Stimulated activated CD4-positive, alpha-beta T cell treated with anti-CD3 and anti-CD28 coated beads, TNF-alpha, amount 100 ng/mL, for 24 hours (primary cell): ENCODE results near the gene RITA1.
"Not testable (repeated sequence)": the region's sequence is repeated elsewhere in the genome, so short reads cannot be mapped to it uniquely, and the experiment has no call there.

Experiments used
- DNase-seq, 3 experiments: peaks; one replicate each; pipeline ENCODE4 v3.0.0-alpha.2; 2020; ENCODE audit warnings: low read depth in 3 of 3

RITA1 gene

DNA sequence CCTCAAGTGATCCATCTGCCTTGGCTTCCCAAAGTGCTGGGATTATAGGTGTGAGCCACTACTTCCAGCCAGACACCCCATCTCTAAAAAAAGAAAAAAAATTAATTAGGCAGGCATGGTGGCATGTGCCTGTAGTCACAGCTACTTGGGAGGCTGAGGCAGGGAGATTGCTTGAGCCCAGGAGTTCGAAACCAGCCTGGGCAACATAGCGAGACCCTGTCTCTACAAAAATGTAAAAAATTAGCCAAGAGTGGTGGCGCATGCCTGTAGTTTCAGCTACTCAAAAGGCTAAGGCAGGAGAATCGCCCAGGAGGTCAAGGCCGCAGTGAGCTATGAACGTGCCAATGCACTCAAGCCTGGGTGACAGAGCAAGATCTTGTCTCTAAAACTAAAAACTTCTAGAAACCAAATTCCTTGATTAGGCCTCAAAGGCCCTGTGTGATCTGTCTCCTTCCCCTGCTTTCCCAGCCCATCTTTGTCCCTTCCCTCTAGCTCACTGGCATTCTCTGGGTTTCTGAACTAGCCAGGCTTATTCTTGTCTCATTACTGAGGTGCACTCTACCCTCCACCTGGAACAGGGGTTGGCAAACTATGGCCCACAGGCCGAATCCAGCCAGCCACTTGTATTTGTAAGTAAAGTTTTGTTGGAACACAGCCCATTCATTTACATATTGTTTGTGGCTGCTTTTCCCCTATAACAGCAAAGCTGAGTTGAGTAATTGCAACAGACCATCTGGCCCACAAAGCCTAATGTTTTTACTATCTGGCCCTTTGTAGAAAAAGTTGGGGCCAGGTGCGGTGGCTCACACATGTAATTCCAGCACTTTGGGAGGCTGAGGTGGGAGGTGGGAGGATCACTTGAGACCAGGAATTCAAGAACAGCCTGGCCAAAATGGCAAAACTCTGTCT, 18.6 kb downstream of the RITA1 start:
- no peak for DNase-seq

DNA sequence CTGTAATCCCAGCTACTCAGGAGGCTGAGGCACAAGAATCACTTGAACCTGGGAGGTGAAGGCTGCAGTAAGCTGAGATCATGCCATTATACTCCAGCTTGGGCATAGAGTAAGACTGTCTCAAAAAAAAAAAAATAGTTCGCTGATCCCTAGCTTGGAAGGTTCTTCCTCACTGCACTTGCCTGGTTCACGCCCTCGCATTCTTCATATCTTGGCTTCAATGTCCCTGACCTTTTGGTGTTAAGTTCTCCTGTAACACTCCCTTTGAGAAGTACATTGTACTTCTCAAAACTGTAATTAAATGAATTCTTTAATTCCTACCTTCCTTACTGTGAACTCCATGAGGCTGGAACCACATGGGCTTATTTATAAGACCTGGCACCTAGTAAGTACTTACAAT, 19.3 kb downstream of the RITA1 start:
- no peak for DNase-seq

GRCh38 chr12:113206802-113207201, 21.3 kb downstream of the RITA1 start:
- DNase-seq, result not testable (repeated sequence)

DNA sequence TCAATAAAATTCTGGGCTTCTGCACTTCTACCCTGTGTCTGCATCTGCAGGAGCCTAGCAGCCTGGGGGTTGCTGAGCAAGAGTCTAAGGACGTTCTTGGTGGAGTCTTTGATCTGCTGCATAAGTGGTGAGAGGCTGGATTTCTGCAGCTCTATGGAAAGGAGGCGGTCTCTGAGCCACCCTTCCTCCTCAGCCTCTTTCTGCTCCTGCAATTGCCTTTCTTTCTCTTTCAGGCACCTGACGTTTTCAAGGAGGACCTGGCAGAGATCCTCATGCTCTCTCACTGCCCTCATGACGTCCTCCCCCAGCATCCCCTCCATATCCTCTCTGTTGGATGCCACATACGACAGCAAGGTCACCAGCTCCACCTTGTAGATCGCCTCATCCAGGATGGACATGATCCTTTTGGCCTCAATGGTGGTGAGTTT, 22.1 kb downstream of the RITA1 start:
- no peak for DNase-seq

DNA sequence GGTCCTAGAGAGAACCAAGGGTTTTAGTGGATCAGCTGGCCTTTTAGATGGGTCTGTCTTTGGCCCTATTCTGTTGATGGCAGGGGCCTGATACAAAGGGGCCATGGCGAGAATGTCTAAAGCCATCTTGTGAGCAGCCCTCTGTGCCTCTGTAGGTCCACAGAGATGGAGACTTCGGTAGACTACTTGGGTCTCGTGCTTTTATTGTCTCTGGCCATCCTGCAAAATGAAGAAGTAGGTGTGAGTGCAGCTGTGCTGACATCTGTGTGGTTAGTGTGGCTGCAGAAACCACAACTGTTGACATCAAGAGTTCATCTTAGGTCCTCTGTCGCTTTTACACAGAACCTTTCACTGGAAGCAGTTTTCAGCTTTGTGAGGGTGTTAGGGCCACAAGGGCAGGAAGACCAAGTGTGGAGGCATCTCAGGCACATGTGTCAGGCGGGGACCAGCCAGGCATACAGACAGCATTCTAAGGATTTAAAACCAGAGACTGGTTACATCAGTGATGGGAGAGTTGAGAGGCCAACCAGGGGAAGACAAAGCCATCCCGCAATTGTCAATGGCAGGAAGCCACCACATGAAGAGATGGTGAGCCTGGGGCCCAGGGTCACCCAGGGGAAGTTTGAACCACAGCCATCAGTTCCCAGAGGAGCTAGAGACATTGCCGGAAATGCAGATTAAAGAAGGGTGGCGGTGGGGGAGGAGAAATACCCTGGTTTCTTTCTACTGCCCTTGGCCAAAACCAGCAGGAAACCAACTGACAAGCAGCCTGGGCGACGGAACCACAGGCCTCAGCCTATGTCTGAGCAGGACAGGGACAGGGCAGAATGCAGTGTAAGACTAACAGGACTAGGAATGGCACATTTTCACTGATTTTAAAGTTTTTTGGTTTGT, 22.8 kb downstream of the RITA1 start:
- DNase-seq, result peak in 1 of 3 experiments; percentile 53

- no peak for DNase-seq
Observed at GRCh38 chr12:113211160-113211559, 25.6 kb downstream of the RITA1 start.

DNA sequence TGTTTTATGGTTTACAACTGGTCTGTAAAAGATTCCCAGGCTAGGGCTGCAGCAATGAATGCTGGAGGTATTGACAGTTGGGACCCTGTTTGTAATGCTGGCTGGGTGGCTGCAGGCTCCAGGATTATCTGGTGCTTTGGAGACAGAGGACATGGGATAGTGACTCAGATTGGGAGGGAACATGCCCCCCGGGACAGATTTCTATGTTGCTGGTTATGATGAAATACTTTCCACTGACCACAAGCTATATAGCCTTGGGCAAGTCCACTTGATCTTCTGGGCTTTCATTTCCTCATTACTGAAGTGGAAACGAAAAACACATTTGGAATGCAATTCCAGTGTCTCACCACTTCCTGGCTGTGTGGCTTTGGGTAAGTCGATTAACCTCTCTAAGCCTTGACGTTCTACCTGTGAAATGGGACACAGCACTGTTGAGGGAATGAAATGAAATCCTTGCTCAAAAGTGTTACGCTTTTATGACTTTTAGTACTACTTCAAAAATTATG, 29.4 kb downstream of the RITA1 start:
- no peak for DNase-seq

- no peak for DNase-seq
Observed at GRCh38 chr12:113216027-113216426, 30.5 kb downstream of the RITA1 start.

- no peak for DNase-seq
Observed at GRCh38 chr12:113220593-113221180, 35.2 kb downstream of the RITA1 start.

GRCh38 chr12:113221181-113221996, 35.9 kb downstream of the RITA1 start, which contains the start of gene TPCN1:
TPCN1 (plus strand) TSS chr12:113221464; CDS start chr12:113226853, 5,389 bp downstream.
- peak; percentile 97 to 99 (median 98) for DNase-seq

- peak in 1 of 3 experiments; percentile 14 for DNase-seq
Observed at GRCh38 chr12:113221997-113222729, 36.6 kb downstream of the RITA1 start.

- DNase-seq, result no peak
Observed at GRCh38 chr12:113222730-113223531, 37.4 kb downstream of the RITA1 start.

DNA sequence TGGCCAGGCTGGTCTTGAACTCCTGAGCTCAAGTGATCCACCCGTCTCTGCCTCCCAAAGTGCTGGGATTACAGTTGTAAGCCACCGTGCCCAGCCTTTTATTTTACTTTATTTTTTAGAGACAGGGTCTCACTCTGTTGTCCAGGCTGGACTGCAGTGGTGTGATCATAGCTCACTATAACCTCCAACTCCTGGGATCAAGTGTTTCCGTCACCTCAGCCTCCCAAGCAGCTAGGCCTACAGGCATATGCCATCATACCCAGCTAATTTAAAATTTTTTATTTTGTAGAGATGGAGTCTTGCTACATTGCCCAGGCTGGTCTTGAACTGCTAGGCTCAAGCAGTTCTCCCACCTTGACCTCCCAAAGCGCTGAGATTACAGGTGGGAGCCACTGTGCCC, 39.4 kb downstream of the RITA1 start:
- DNase-seq, result no peak

- no peak for DNase-seq
Observed at GRCh38 chr12:113226696-113227568, 41.4 kb downstream of the RITA1 start.

DNA sequence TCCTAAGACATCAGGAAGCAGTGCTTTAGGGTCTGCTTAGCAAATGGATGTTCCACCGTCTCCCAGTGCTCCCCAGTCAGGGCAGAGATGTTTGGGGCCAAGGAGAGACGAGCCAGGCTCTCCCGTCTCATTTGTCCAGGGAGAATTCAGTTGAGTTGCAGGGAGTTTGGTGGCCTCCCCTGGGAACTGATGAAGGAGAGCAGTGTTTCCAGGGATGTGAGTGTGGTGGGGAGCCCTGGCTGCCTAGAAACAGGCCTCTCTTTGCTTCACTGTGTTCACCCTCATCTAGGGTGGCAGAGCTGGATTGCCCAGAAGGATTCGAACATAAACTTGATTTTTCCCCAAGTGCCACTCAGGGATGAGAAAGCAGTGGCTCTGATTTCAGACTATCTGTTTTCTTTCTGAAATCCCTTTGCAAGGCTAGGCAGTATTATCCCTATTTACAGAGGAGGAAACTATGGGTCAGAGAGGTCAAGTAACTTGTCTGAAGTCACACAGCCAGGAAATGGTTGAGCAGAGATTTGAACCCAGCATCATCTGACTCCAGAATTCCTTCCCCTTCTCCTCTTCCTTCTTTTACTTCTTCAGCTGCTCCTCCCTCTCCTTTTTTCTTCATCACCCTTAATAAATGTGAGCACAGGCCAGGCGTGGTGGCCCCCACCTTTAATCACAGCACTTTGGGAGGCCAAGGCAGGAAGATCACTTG, 42.3 kb downstream of the RITA1 start:
- no peak for DNase-seq

GRCh38 chr12:113228394-113229028, 43.0 kb downstream of the RITA1 start:
- DNase-seq, result no peak
